ENCODE results near the gene ABHD16B. TPM values are rescaled to one million over a fixed set of nuclear protein-coding genes. Genes with fewer than 3 reads are reported as not detected.

ABHD16B gene
- total and polyA plus RNA-seq, 2 experiments from 2014 or later, result not detected

GRCh38 chr20:63900413-63900812, 39.1 kb downstream of the ABHD16B start (continued):
- TF ChIP-seq ETS1 (IDR thresholded peaks at IDR 0.05) (no peak), ZNF114 (CRISPR knock-in tag; IDR thresholded peaks at IDR 0.05) (no peak), POLR2AphosphoS5 (IDR thresholded peaks at IDR 0.05; ENCODE audit: low read depth) (no peak), CREB1 (CRISPR knock-in tag; IDR thresholded peaks at IDR 0.05; ENCODE audit: low read depth) (no peak), CTCF (conservative IDR thresholded peaks at IDR 0.05; ENCODE audit: low read depth in 2 of 2) (no peak), STAT1 (IDR thresholded peaks at IDR 0.05; ENCODE audit: unreplicated experiment) (no peak), JUNB (IDR thresholded peaks at IDR 0.05; ENCODE audit: unreplicated experiment) (no peak), ZNF331 (CRISPR knock-in tag; IDR thresholded peaks at IDR 0.05; ENCODE audit: low read depth) (no peak), REST (IDR thresholded peaks at IDR 0.05; ENCODE audit: unreplicated experiment) (no peak)

DNA sequence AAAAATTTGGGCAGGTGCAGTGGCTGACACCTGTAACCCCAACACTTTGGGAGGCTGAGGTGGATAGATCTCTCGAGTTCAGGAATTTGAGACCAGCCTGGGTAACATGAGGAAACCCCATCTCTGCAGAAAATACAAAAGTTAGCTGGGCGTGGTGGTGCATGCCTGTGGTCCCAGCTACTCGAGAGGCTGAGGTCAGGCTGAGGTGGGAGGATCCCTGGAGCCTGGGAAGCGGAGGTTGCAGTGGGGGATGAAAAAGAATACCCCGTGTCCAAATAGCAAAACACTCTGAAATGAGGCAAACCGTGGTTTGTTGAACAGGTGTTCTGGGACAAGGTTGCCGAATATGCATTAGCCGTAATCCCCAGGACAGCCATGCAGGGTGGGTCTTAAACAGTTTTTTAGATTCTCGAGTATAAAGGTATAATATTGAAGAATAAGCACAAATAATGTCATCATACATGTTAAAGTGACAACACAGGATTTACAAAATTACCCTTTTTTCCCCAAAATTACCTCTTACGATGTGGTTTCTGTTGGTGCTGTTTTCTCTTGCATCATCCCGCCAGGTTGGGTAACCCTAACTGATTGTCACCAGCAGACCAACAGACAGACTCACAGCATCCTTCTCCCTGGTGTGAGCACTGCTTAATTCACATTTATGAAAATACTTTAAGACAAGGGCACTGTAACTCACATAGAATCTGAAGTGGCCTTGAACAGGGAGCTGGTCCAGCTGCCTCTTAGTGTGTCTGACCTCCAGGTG, 42.7 kb downstream of the ABHD16B start:
- H3K4me3 ChIP-seq, result no peak overlapping the region
- Mint-ChIP-seq H3K27me3 (ENCODE audit: insufficient read depth, low read depth, poor library complexity) (no peaks in the 10 kb centered on the region), H3K36me3 (ENCODE audit: low read depth) (no peaks in the 10 kb centered on the region), H3K27ac (peak overlapping the region; percentile 34; the same call in 1 of the 2 replicates), H3K4me3 (no peak overlapping the region), H3K9me3 (no peaks in the 10 kb centered on the region), H3K4me1 (no peaks in the 10 kb centered on the region)
- H4K20me1 ChIP-seq (replicated peaks; ENCODE audit: insufficient read depth), result no peaks in the 10 kb centered on the region; the same call in 1 of the 2 replicates
- no peak overlapping the region for H2AFZ ChIP-seq
- H3K9me2 ChIP-seq (ENCODE audit: insufficient read depth), result no peaks in the 10 kb centered on the region
- no peaks in the 10 kb centered on the region for H3K36me3 ChIP-seq (ENCODE audit: insufficient read depth)
- no peak overlapping the region for H3K4me2 ChIP-seq
- H3K79me2 ChIP-seq (replicated peaks; ENCODE audit: insufficient read depth), result peaks cover 77% of the 10 kb centered on the region
- DNase-seq (ENCODE audit: low spot score) (no peak), ATAC-seq (no peak)
- no peaks in the 10 kb centered on the region; the same call in 1 of the 2 replicates for H3K4me1 ChIP-seq (ENCODE audit: insufficient read depth)
- H3F3A ChIP-seq (replicated peaks; ENCODE audit: low read depth), result peaks cover 14% of the 10 kb centered on the region; the same call in 1 of the 2 replicates
- H3K27ac ChIP-seq (ENCODE audit: low read depth), result 0 out of 2 replicates have a peak overlapping the region, but pooled peaks have one; percentile 47
- H3K27me3 ChIP-seq (ENCODE audit: insufficient read depth), result no peaks in the 10 kb centered on the region
- TF ChIP-seq NANOG (IDR thresholded peaks at IDR 0.05; ENCODE audit: borderline replicate concordance) (no peak), POLR2AphosphoS5 (IDR thresholded peaks at IDR 0.05; ENCODE audit: low read depth) (no peak), JUNB (IDR thresholded peaks at IDR 0.05; ENCODE audit: unreplicated experiment) (no peak)
- TF ChIP-seq, protein P1, sequence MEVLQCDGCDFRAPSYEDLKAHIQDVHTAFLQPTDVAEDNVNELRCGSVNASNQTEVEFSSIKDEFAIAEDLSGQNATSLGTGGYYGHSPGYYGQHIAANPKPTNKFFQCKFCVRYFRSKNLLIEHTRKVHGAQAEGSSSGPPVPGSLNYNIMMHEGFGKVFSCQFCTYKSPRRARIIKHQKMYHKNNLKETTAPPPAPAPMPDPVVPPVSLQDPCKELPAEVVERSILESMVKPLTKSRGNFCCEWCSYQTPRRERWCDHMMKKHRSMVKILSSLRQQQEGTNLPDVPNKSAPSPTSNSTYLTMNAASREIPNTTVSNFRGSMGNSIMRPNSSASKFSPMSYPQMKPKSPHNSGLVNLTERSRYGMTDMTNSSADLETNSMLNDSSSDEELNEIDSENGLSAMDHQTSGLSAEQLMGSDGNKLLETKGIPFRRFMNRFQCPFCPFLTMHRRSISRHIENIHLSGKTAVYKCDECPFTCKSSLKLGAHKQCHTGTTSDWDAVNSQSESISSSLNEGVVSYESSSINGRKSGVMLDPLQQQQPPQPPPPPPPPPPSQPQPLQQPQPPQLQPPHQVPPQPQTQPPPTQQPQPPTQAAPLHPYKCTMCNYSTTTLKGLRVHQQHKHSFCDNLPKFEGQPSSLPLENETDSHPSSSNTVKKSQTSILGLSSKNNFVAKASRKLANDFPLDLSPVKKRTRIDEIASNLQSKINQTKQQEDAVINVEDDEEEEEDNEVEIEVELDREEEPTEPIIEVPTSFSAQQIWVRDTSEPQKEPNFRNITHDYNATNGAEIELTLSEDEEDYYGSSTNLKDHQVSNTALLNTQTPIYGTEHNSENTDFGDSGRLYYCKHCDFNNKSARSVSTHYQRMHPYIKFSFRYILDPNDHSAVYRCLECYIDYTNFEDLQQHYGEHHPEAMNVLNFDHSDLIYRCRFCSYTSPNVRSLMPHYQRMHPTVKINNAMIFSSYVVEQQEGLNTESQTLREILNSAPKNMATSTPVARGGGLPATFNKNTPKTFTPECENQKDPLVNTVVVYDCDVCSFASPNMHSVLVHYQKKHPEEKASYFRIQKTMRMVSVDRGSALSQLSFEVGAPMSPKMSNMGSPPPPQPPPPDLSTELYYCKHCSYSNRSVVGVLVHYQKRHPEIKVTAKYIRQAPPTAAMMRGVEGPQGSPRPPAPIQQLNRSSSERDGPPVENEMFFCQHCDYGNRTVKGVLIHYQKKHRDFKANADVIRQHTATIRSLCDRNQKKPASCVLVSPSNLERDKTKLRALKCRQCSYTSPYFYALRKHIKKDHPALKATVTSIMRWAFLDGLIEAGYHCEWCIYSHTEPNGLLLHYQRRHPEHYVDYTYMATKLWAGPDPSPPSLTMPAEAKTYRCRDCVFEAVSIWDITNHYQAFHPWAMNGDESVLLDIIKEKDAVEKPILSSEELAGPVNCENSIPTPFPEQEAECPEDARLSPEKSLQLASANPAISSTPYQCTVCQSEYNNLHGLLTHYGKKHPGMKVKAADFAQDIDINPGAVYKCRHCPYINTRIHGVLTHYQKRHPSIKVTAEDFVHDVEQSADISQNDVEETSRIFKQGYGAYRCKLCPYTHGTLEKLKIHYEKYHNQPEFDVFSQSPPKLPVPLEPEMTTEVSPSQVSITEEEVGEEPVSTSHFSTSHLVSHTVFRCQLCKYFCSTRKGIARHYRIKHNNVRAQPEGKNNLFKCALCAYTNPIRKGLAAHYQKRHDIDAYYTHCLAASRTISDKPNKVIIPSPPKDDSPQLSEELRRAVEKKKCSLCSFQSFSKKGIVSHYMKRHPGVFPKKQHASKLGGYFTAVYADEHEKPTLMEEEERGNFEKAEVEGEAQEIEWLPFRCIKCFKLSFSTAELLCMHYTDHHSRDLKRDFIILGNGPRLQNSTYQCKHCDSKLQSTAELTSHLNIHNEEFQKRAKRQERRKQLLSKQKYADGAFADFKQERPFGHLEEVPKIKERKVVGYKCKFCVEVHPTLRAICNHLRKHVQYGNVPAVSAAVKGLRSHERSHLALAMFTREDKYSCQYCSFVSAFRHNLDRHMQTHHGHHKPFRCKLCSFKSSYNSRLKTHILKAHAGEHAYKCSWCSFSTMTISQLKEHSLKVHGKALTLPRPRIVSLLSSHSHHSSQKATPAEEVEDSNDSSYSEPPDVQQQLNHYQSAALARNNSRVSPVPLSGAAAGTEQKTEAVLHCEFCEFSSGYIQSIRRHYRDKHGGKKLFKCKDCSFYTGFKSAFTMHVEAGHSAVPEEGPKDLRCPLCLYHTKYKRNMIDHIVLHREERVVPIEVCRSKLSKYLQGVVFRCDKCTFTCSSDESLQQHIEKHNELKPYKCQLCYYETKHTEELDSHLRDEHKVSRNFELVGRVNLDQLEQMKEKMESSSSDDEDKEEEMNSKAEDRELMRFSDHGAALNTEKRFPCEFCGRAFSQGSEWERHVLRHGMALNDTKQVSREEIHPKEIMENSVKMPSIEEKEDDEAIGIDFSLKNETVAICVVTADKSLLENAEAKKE (CRISPR knock-in tag; IDR thresholded peaks at IDR 0.05), result no peak
